Fibroblast of pulmonary artery (primary cell): Measurements from ENCODE around the gene CAMTA1.

ENCODE experiments used
- DNase-seq: peaks from one replicate; pipeline ENCODE4 v3.0.0-alpha.2; 2010; ENCODE audit warnings: low read depth
- H3K4me3 ChIP-seq: replicated peaks from 2 replicates; pipeline ENCODE4 v1.5.1; 2011; ENCODE audit warnings: low read depth, mild to moderate bottlenecking, control low read depth, low read length, moderate library complexity
- CTCF ChIP-seq: IDR thresholded peaks from 2 replicates; pipeline ENCODE4 v1.5.1; 2011; ENCODE audit warnings: mild to moderate bottlenecking, control low read depth, low read length, inconsistent platforms; ENCODE audit errors: missing control alignments

The CAMTA1 gene

GRCh38 chr1:7606096-7606495 lies 820.8 kb downstream of the CAMTA1 start:
- no peak for TF ChIP-seq CTCF
- DNase-seq = no peak
- H3K4me3 ChIP-seq = no peak overlapping the region

GRCh38 chr1:7607097-7607496 lies 821.8 kb downstream of the CAMTA1 start:
- no peak overlapping the region for H3K4me3 ChIP-seq
- DNase-seq = no peak
- no peak for TF ChIP-seq CTCF

GRCh38 chr1:7608628-7609305 lies 823.5 kb downstream of the CAMTA1 start:
- DNase-seq = no peak
- no peak overlapping the region for H3K4me3 ChIP-seq
- TF ChIP-seq CTCF = no peak

- DNase-seq = no peak
- H3K4me3 ChIP-seq = no peak overlapping the region
- no peak for TF ChIP-seq CTCF
Observed at GRCh38 chr1:7609311-7609994, 824.2 kb downstream of the CAMTA1 start.

GRCh38 chr1:7610106-7610731 lies 825.0 kb downstream of the CAMTA1 start:
- no peak for DNase-seq
- no peak for TF ChIP-seq CTCF
- no peak overlapping the region for H3K4me3 ChIP-seq

- DNase-seq = no peak
- H3K4me3 ChIP-seq = no peak overlapping the region
- no peak for TF ChIP-seq CTCF
Observed at GRCh38 chr1:7610936-7611335, 825.7 kb downstream of the CAMTA1 start.
